GM12801 (cell line): ENCODE measurements around the gene CCDC172.

Experiments
- CTCF ChIP-seq: IDR thresholded peaks from one replicate; pipeline ENCODE4 v1.5.1; 2011; ENCODE audit warnings: control low read depth; ENCODE audit not compliant: insufficient read length; ENCODE audit errors: extremely low read depth

Gene CCDC172

GRCh38 chr10:116385311-116385710 is 61.1 kb downstream of the CCDC172 start:
- TF ChIP-seq CTCF, result no peak

- no peak for TF ChIP-seq CTCF
Measured at GRCh38 chr10:116385994-116386809, 62.0 kb downstream of the CCDC172 start.

- TF ChIP-seq CTCF, result no peak
Measured at GRCh38 chr10:116395223-116395985, 71.2 kb downstream of the CCDC172 start.

GRCh38 chr10:116398224-116398623 is 74.0 kb downstream of the CCDC172 start:
- TF ChIP-seq CTCF, result no peak

- no peak for TF ChIP-seq CTCF
Measured at GRCh38 chr10:116402858-116403257, 78.6 kb downstream of the CCDC172 start.

- no peak for TF ChIP-seq CTCF
Measured at GRCh38 chr10:116403740-116404250, 79.5 kb downstream of the CCDC172 start.

GRCh38 chr10:116408719-116409118 is 84.5 kb downstream of the CCDC172 start:
- TF ChIP-seq CTCF, result no peak
